ENCODE data around the gene ZFP30. TPM values are rescaled to one million over a fixed set of nuclear protein-coding genes. Genes with fewer than 3 reads are reported as not detected.

Gene ZFP30
- total RNA-seq, 1 experiment from 2014 or later = 10.1 TPM

DNA sequence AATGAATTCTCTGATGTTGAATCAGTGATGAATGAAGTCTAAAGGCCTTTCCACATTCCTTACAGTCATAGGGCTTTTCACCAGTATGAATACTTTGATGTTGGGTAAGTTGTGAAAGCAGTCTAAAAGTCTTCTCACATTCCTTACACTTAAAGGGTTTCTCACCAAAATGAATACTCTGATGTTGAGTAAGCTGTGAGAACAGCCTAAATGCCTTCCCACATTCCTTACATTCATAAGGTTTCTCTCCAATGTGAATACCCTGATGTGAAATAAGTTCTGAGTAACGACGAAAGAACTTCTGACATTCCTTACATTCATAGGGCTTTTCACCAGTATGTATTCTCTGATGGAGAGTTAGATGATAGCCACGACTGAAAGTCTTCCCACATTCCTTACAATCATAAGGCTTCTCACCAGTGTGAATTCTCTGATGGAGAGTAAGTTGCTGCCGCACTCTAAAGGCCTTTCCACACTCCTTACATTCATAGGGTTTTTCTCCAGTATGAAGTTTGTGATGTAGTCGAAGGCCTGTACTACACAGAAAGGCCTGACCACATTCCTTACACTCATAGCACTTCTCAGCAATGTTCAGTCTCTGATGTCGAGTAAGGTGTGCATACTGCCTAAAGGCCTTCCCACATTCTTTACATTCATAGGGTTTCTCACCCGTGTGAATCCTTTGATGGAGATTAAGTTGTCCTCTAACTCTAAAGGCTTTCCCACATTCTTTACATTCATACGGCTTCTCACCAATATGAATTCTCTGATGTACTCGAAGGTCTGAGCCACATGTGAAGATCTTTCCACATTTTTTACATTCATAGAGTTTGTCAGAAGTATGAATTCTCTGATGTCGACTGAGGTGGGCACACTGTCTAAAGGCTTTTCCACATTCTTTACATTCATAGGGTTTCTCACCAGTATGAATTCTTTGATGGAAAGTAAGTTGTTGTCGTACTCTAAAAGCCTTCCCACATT, 19.9 kb downstream of the ZFP30 start:
- Mint-ChIP-seq H3K36me3 (ENCODE audit: insufficient read depth in 1 of 3, low read depth in 3 of 3) (peaks cover 52 to 69% (median 60%) of the 10 kb centered on the region in 3 experiments), H3K4me1 (no peaks in the 10 kb centered on the region), H3K4me3 (no peak overlapping the region), H3K27me3 (ENCODE audit: low read depth) (no peaks in the 10 kb centered on the region; the same call in 1 of the 2 replicates), H3K27ac (no peak overlapping the region), H3K9me3 (peaks cover 66 to 70% of the 10 kb centered on the region in 2 experiments)
- H3T11ph ChIP-seq (ENCODE audit: low read length) = no peak overlapping the region
- H3K9me3 ChIP-seq (ENCODE audit: control insufficient read depth, low read depth, low read length) = peaks cover 39% of the 10 kb centered on the region
- H4K91ac ChIP-seq (ENCODE audit: insufficient read length, low read depth, low read length) = no peak overlapping the region
- no peaks in the 10 kb centered on the region for H3K23me2 ChIP-seq (ENCODE audit: insufficient read length, low read depth, low read length, poor library complexity, severe bottlenecking)
- H3K27me3 ChIP-seq (ENCODE audit: insufficient read depth, low read length) = no peaks in the 10 kb centered on the region
- no peak for DNase-seq
- H2AK5ac ChIP-seq (ENCODE audit: insufficient read length, low read length) = no peak overlapping the region
- H3K9ac ChIP-seq (ENCODE audit: extremely low read depth, insufficient read length, low read length) = no peak overlapping the region
- H3K79me1 ChIP-seq (ENCODE audit: insufficient read depth, low read depth, low read length, poor library complexity, severe bottlenecking) = no peaks in the 10 kb centered on the region
- H2BK15ac ChIP-seq (ENCODE audit: low read depth, low read length) = no peak overlapping the region
- WGBS (ENCODE audit: extremely low coverage, insufficient read length, low lambda C conversion rate) = no CpG with 5 or more reads among the region's 11 CpGs
- H4K5ac ChIP-seq (ENCODE audit: insufficient read length, low read depth, low read length) = no peak overlapping the region
- H2BK5ac ChIP-seq (ENCODE audit: insufficient read length, low read length) = no peak overlapping the region
- no peak overlapping the region for H3K14ac ChIP-seq (ENCODE audit: insufficient read depth, low read length)
- H2BK20ac ChIP-seq (ENCODE audit: low read depth, low read length, poor library complexity, severe bottlenecking) = no peak overlapping the region
- TF ChIP-seq, protein P1, sequence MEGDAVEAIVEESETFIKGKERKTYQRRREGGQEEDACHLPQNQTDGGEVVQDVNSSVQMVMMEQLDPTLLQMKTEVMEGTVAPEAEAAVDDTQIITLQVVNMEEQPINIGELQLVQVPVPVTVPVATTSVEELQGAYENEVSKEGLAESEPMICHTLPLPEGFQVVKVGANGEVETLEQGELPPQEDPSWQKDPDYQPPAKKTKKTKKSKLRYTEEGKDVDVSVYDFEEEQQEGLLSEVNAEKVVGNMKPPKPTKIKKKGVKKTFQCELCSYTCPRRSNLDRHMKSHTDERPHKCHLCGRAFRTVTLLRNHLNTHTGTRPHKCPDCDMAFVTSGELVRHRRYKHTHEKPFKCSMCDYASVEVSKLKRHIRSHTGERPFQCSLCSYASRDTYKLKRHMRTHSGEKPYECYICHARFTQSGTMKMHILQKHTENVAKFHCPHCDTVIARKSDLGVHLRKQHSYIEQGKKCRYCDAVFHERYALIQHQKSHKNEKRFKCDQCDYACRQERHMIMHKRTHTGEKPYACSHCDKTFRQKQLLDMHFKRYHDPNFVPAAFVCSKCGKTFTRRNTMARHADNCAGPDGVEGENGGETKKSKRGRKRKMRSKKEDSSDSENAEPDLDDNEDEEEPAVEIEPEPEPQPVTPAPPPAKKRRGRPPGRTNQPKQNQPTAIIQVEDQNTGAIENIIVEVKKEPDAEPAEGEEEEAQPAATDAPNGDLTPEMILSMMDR (conservative IDR thresholded peaks at IDR 0.05) = no peak
- no peaks in the 10 kb centered on the region for H4K20me1 ChIP-seq (ENCODE audit: control insufficient read depth, insufficient read depth, insufficient read length)
- H2BK120ac ChIP-seq (ENCODE audit: low read depth, low read length, poor library complexity, severe bottlenecking) = no peak overlapping the region
- H3K23ac ChIP-seq (ENCODE audit: insufficient read length, low read depth, low read length) = no peak overlapping the region
- no peak overlapping the region for H3K18ac ChIP-seq (ENCODE audit: insufficient read length, low read depth, low read length)
- no peak overlapping the region for H2BK12ac ChIP-seq (ENCODE audit: insufficient read length, low read depth, low read length)
- H2AFZ ChIP-seq (ENCODE audit: low read length) = no peak overlapping the region
- H3K4ac ChIP-seq (ENCODE audit: low read depth, low read length) = no peak overlapping the region
- H3K79me2 ChIP-seq (ENCODE audit: insufficient read depth, low read length) = no peaks in the 10 kb centered on the region
- no peak overlapping the region for H3K4me2 ChIP-seq (ENCODE audit: insufficient read depth, insufficient read length, low read length)
- no peak overlapping the region for H4K8ac ChIP-seq (replicated peaks; ENCODE audit: insufficient read length, low read depth, low read length)
- H3K4me1 ChIP-seq (ENCODE audit: insufficient read depth, low read length) = no peaks in the 10 kb centered on the region
- H3K56ac ChIP-seq (ENCODE audit: insufficient read length, low read depth, low read length) = no peak overlapping the region
- no peak overlapping the region for H3K27ac ChIP-seq (ENCODE audit: insufficient read length, low read depth, low read length)

All from H9 (cell line).